Esophagus squamous epithelium (tissue), 5 donors: ENCODE measurements around the gene MRPS27. TPM values are rescaled to one million over a fixed set of nuclear protein-coding genes. Genes with fewer than 3 reads are reported as not detected.
A peak's percentile ranks its signal among the peaks of the same experiment; 100 is the strongest.
"Not testable (repeated sequence)": the region's sequence is repeated elsewhere in the genome, so short reads cannot be mapped to it uniquely, and the experiment has no call there.

Experiments
- DNase-seq: peaks from one replicate; lab custom pipeline; 2025; lab: John Stamatoyannopoulos, UW
- H3K27ac ChIP-seq, 4 donors: fragments of 200-600 bp; sonication (generic); one replicate each; pipeline ENCODE4 v1.5.1; 2016 to 2019; ENCODE audit warnings: mild to moderate bottlenecking in 1 of 4
- H3K27me3 ChIP-seq, 4 donors: fragments of 200-600 bp; sonication (generic); 1 replicate in 3 of 4; 2 replicates in 1 of 4; pipeline versions ENCODE4 v1.5.1 to v1.6.0; 2017 to 2021; ENCODE audit warnings: antibody characterized with exemption in 1 of 4
- H3K36me3 ChIP-seq, 3 donors: fragments of 200-600 bp; sonication (generic); one replicate each; pipeline ENCODE4 v1.5.1; 2016 to 2019
- H3K4me1 ChIP-seq, 3 donors: fragments of 200-600 bp; sonication (generic); one replicate each; pipeline ENCODE4 v1.5.1; 2017 to 2019
- H3K4me3 ChIP-seq, 4 donors: fragments of 200-600 bp; sonication (generic); 1 replicate in 3 of 4; 2 replicates in 1 of 4; pipeline ENCODE4 v1.5.1; 2016 to 2019; ENCODE audit warnings: mild to moderate bottlenecking in 2 of 4, moderate library complexity in 1 of 4
- H3K9me3 ChIP-seq, 3 donors: fragments of 200-600 bp; sonication (generic); one replicate each; pipeline ENCODE4 v1.5.1; 2016 to 2019
- CTCF ChIP-seq, 6 experiments: fragments of 450-650 bp in 4 of 6; fragments of 200-600 bp in 2 of 6; sonication (generic) in 2 of 6; IDR thresholded peaks; one replicate each; pipeline ENCODE4 v1.5.1; 2016 to 2019; ENCODE audit warnings: antibody characterized with exemption in 6 of 6, mild to moderate bottlenecking in 4 of 6, moderate library complexity in 4 of 6
- POLR2A ChIP-seq, 4 donors: fragments of 450-650 bp; IDR thresholded peaks; one replicate each; pipeline ENCODE4 v1.6.1; 2017; ENCODE audit warnings: antibody characterized with exemption in 4 of 4, mild to moderate bottlenecking in 4 of 4, moderate library complexity in 3 of 4
- WGBS, 2 donors: methylation state at CpG; one replicate each; pipeline ENCODE4 v1.1.5; 2018; 5-methylcytosine and 5-hydroxymethylcytosine counted together
- intact Hi-C: fragments of 100-400 bp; cut with DNase I; formaldehyde crosslinking; loops from one replicate; pipeline ENCODE4 v1.15.0; 2022
- total RNA-seq, 4 donors: library from RNA; depleted of rRNA; stranded (reverse); fragments of >200 nt; gene quantifications; one replicate each; pipeline ENCODE4 v1.1.0, GENCODE V29; 2016
- donor health status: DM: yes; HTN: yes; CAD: no.

MRPS27 gene
- total RNA-seq, 4 donors from 2014 or later: 33.7 to 60.0 (median 53.9) TPM

DNA sequence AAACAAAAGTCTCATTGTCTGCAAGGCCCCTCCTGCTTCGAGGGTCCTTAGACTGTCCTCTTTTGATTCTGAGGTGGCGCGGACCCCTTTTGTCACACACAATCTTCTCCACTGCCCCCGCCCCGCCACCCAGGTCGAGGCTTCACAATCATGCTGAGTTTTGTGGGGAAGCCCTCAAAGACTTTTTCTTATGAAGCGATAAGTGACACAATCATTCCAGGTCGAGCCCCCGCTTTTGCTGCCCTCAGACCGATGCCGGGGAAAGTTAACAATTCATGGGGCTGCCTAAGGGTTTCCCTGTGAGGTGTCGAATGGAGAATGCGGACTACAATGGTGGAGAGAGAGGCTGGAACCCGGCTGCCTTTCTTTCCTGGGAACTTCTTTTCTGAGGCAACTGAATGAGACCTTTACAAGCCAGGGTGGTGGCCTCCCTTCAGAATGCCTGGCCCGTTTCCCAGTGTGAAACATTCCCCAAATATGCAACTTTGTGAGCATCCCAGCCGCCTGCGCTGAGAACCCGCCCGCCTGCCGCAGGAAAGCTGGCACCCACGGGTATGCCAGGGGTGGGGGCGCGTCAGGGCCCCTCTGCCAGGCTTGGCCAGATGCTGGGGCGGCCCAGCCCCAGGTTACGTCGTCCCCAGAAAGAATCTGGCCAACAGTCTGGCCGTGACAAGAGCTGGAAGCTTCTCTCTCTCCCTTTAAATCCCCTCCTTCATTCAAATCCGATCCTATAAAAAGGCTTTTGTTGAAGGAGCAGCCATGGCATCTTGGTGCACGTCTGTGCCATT is 140.8 kb downstream of the MRPS27 start:
- TF ChIP-seq CTCF (IDR thresholded peaks at IDR 0.05): no peak
- no peak for TF ChIP-seq POLR2A (IDR thresholded peaks at IDR 0.05)
- peak overlapping the region; percentile 51 to 84 (median 74) for H3K27ac ChIP-seq
- intact Hi-C loops: no loop called here
- no peaks in the 10 kb centered on the region for H3K9me3 ChIP-seq
- H3K27me3 ChIP-seq: peaks cover 0 to 36% (median 0%) of the 10 kb centered on the region in 4 donors
- DNase-seq: no peak
- H3K4me3 ChIP-seq: peak overlapping the region in 3 of 4 donors; percentile 10 to 56 (median 30)
- no peaks in the 10 kb centered on the region for H3K36me3 ChIP-seq
- peaks cover 9 to 17% (median 13%) of the 10 kb centered on the region in 3 donors for H3K4me1 ChIP-seq
- 51 to 53% methylated on average over 14 to 15 of the region's 29 CpGs for WGBS, 2 donors

DNA sequence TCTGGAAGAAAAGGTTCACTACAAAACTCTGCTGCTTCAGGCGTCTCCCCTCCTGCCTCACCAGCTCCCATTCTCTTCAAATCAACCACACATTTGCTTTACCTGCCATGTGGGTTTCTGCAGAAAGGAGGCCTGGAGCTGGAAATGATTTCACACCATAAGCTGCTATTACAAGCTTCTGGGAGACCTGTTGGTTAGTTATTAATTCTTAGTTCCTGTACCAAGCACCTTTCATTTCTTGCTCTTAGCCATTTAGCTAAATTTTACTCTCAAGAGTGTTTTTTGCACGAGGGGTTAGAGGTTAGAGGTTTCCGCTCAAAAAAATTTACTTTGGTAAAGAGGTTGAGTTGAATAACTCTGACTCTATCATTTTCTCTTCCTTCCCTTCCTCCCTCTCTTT is 142.5 kb downstream of the MRPS27 start:
- TF ChIP-seq POLR2A (IDR thresholded peaks at IDR 0.05) (no peak), CTCF (IDR thresholded peaks at IDR 0.05) (no peak)
- no peaks in the 10 kb centered on the region for H3K36me3 ChIP-seq
- H3K4me1 ChIP-seq: peaks cover 9 to 17% (median 13%) of the 10 kb centered on the region in 3 donors
- H3K4me3 ChIP-seq: no peak overlapping the region
- no peak overlapping the region for H3K27ac ChIP-seq
- no peaks in the 10 kb centered on the region for H3K9me3 ChIP-seq
- peaks cover 0 to 36% (median 0%) of the 10 kb centered on the region in 4 donors for H3K27me3 ChIP-seq
- intact Hi-C loops: no loop called here
- 84 to 88% methylated on average over 3 of the region's 3 CpGs for WGBS, 2 donors
- no peak for DNase-seq

DNA sequence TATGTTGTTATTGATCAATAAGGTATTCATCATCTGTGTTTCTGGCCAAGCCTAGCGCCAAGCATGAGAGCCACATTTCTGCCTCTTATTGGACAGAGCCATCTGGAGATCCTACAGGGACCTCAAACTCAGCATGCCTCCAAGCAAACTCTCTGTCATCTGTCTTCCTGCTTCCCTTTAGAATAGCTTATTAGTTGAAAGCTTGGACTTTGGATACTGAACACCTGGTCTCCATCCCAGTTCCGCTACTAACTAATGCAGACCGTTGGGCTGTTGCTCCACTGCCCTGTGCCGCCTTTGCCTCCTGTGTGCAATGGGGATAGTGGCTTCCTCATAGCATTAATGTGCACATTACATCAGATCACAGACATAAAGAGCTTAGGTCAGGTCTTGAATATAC is 147.3 kb downstream of the MRPS27 start:
- WGBS, 2 donors: 84 to 95% methylated on average over 4 of the region's 4 CpGs
- no peak for TF ChIP-seq POLR2A (IDR thresholded peaks at IDR 0.05)
- TF ChIP-seq CTCF (IDR thresholded peaks at IDR 0.05): no peak
- intact Hi-C loops: no loop called here
- Histone ChIP-seq H3K4me3 (no peak overlapping the region), H3K4me1 (peaks cover 0 to 5% (median 4%) of the 10 kb centered on the region in 3 donors), H3K36me3 (no peaks in the 10 kb centered on the region), H3K9me3 (no peaks in the 10 kb centered on the region), H3K27ac (no peak overlapping the region), H3K27me3 (peaks cover 0 to 29% (median 0%) of the 10 kb centered on the region in 4 donors)
- no peak for DNase-seq

DNA sequence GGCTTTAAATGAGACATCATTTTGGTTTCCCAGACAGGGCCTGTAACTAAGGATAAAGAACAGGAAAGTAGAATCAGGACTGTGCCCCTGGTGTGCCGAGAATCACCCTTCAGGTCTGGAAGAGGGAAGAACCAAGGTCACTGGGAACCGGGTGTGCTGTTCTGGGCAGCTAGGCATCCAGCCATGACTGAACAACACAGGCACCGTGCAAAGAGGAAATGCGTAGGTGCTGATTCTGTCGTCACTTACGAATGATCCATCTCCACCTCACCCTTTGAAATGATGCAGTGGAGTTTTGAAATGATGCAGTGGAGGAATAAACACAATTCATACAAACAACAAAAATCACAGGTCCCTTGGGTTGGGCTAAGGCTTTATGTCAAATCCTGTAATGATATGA is 148.4 kb downstream of the MRPS27 start:
- H3K4me1 ChIP-seq: peaks cover 0 to 17% (median 12%) of the 10 kb centered on the region in 3 donors
- H3K27me3 ChIP-seq: peaks cover 0 to 22% (median 0%) of the 10 kb centered on the region in 4 donors
- no peak for TF ChIP-seq POLR2A (IDR thresholded peaks at IDR 0.05)
- TF ChIP-seq CTCF (IDR thresholded peaks at IDR 0.05): no peak
- 81 to 83% methylated on average over 6 of the region's 6 CpGs for WGBS, 2 donors
- no peaks in the 10 kb centered on the region for H3K36me3 ChIP-seq
- H3K27ac ChIP-seq: no peak overlapping the region
- H3K9me3 ChIP-seq: no peaks in the 10 kb centered on the region
- DNase-seq: no peak
- intact Hi-C loops: no loop called here
- H3K4me3 ChIP-seq: no peak overlapping the region

GRCh38 chr5:72171181-72171580 is 148.9 kb downstream of the MRPS27 start:
- DNase-seq, H3K27ac ChIP-seq, intact Hi-C loops, H3K4me3 ChIP-seq, H3K9me3 ChIP-seq, H3K36me3 ChIP-seq: not testable (repeated sequence)
- 79 to 80% methylated on average over 3 of the region's 3 CpGs for WGBS, 2 donors
- H3K27me3 ChIP-seq: peaks cover 0 to 22% (median 0%) of the 10 kb centered on the region in 4 donors
- peaks cover 2 to 21% (median 15%) of the 10 kb centered on the region in 3 donors for H3K4me1 ChIP-seq
